Measurements from ENCODE around the gene KIF3A. TPM values are rescaled to one million over a fixed set of nuclear protein-coding genes. Genes with fewer than 3 reads are reported as not detected.

Gene KIF3A
- total and polyA plus RNA-seq, 4 donors = 0.58 to 1.2 (median 0.86) TPM

DNA sequence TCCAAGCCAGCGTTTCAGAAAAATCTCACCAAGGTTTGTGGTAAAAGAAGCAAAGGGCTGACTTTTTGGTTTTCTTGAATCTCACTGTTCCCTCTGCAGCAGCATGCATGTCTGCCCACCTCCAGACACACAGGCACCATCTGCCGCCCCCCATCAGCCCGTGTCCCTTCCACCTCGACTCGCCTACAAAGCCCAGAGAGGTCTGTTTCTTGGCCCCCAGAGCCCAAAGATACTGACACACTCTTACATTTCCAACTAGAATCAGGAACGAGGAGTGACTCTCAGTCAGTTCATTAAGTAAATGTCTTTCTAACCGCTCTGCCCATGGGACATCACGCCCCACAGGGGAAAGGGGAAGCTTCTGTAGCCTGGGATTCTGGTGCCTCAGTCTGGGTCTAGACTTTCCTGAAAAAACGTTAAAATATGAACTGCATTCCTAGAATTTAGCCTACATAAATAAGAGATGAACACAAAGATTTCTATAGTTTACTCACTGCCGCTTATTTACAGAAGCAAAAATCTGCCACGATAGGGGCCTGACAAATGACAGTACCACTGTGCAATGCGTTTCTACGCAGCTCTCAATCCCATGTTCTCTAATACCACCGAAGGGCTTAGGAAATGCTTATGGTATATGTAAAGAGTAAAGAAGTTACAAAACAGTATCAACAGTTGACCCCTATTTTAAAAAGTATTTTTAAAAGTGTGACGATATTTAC is 59.5 kb downstream of the KIF3A start:
- DNase-seq (ENCODE audit: low spot score) = no peak
- no peak overlapping the region for H3K9ac ChIP-seq (ENCODE audit: low read depth in 1 of 2, low read length in 2 of 2)
- no peaks in the 10 kb centered on the region for H3K9me3 ChIP-seq (ENCODE audit: control insufficient read depth in 4 of 4, low read length in 3 of 4)
- 89% methylated on average over 15 of the region's 15 CpGs for whole genome bisulfite sequencing
- H3K27ac ChIP-seq (ENCODE audit: low read depth in 1 of 2, low read length in 2 of 2) = no peak overlapping the region
- H3K4me3 ChIP-seq (ENCODE audit: low read depth in 1 of 3, low read length in 3 of 3) = no peak overlapping the region
- no peaks in the 10 kb centered on the region for H3K4me1 ChIP-seq (ENCODE audit: control insufficient read depth in 4 of 4, insufficient read depth in 4 of 4, low read length in 3 of 4)
- no peaks in the 10 kb centered on the region for H3K36me3 ChIP-seq (ENCODE audit: control insufficient read depth in 4 of 4, insufficient read depth in 3 of 4, low read depth in 1 of 4, low read length in 3 of 4)
- H3K27me3 ChIP-seq (ENCODE audit: control insufficient read depth in 4 of 4, insufficient read depth in 4 of 4, low read length in 3 of 4) = no peaks in the 10 kb centered on the region
- TF ChIP-seq EGR1 (IDR thresholded peaks at IDR 0.05; ENCODE audit: low read depth in 2 of 2) (no peak), FOXA1 (IDR thresholded peaks at IDR 0.05) (no peak), TAF1 (conservative IDR thresholded peaks at IDR 0.05) (no peak)
- TF ChIP-seq, protein P1, sequence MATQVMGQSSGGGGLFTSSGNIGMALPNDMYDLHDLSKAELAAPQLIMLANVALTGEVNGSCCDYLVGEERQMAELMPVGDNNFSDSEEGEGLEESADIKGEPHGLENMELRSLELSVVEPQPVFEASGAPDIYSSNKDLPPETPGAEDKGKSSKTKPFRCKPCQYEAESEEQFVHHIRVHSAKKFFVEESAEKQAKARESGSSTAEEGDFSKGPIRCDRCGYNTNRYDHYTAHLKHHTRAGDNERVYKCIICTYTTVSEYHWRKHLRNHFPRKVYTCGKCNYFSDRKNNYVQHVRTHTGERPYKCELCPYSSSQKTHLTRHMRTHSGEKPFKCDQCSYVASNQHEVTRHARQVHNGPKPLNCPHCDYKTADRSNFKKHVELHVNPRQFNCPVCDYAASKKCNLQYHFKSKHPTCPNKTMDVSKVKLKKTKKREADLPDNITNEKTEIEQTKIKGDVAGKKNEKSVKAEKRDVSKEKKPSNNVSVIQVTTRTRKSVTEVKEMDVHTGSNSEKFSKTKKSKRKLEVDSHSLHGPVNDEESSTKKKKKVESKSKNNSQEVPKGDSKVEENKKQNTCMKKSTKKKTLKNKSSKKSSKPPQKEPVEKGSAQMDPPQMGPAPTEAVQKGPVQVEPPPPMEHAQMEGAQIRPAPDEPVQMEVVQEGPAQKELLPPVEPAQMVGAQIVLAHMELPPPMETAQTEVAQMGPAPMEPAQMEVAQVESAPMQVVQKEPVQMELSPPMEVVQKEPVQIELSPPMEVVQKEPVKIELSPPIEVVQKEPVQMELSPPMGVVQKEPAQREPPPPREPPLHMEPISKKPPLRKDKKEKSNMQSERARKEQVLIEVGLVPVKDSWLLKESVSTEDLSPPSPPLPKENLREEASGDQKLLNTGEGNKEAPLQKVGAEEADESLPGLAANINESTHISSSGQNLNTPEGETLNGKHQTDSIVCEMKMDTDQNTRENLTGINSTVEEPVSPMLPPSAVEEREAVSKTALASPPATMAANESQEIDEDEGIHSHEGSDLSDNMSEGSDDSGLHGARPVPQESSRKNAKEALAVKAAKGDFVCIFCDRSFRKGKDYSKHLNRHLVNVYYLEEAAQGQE (IDR thresholded peaks at IDR 0.05) = no peak
- TF ChIP-seq, protein P2, sequence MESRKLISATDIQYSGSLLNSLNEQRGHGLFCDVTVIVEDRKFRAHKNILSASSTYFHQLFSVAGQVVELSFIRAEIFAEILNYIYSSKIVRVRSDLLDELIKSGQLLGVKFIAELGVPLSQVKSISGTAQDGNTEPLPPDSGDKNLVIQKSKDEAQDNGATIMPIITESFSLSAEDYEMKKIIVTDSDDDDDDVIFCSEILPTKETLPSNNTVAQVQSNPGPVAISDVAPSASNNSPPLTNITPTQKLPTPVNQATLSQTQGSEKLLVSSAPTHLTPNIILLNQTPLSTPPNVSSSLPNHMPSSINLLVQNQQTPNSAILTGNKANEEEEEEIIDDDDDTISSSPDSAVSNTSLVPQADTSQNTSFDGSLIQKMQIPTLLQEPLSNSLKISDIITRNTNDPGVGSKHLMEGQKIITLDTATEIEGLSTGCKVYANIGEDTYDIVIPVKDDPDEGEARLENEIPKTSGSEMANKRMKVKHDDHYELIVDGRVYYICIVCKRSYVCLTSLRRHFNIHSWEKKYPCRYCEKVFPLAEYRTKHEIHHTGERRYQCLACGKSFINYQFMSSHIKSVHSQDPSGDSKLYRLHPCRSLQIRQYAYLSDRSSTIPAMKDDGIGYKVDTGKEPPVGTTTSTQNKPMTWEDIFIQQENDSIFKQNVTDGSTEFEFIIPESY (IDR thresholded peaks at IDR 0.05) = no peak

DNA sequence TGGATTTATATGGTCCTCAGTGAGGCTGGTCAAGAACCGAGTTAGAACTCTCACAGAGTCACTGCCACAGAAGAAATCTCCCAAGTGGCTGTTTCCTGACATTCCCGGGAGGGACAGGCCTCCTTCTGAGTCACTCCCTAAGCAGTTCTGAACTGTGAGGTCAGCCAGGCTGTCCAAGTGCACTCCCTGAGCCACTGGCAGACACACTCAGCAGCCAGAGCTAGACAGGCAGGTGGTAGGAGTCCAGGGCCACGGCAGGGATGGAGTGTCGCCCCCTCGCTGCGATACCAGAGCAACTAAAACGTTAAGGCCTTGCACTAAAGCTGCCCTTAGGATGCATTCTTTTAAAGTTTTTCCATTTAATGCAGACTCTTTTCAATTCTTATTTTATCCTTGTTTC is 60.2 kb downstream of the KIF3A start:
- Histone ChIP-seq H3K4me3 (ENCODE audit: low read depth in 1 of 3, low read length in 3 of 3) (no peak overlapping the region), H3K36me3 (ENCODE audit: control insufficient read depth in 4 of 4, insufficient read depth in 3 of 4, low read depth in 1 of 4, low read length in 3 of 4) (no peaks in the 10 kb centered on the region), H3K9ac (ENCODE audit: low read depth in 1 of 2, low read length in 2 of 2) (no peak overlapping the region), H3K27me3 (ENCODE audit: control insufficient read depth in 4 of 4, insufficient read depth in 4 of 4, low read length in 3 of 4) (no peaks in the 10 kb centered on the region), H3K27ac (ENCODE audit: low read depth in 1 of 2, low read length in 2 of 2) (no peak overlapping the region), H3K4me1 (ENCODE audit: control insufficient read depth in 4 of 4, insufficient read depth in 4 of 4, low read length in 3 of 4) (no peaks in the 10 kb centered on the region), H3K9me3 (ENCODE audit: control insufficient read depth in 4 of 4, low read length in 3 of 4) (no peaks in the 10 kb centered on the region)
- 67% methylated on average over 7 of the region's 7 CpGs for WGBS
- DNase-seq (ENCODE audit: low spot score) = no peak
- no peak for TF ChIP-seq GABPA (IDR thresholded peaks at IDR 0.05 in 1 of 2, conservative IDR thresholded peaks at IDR 0.05 in 1 of 2)
- no peak for TF ChIP-seq SP1 (IDR thresholded peaks at IDR 0.05)
- TF ChIP-seq YY1 (IDR thresholded peaks at IDR 0.05) = no peak
- peak in 1 of 2 donors; percentile 25 for TF ChIP-seq JUND (IDR thresholded peaks at IDR 0.05)
- TF ChIP-seq, protein P3, sequence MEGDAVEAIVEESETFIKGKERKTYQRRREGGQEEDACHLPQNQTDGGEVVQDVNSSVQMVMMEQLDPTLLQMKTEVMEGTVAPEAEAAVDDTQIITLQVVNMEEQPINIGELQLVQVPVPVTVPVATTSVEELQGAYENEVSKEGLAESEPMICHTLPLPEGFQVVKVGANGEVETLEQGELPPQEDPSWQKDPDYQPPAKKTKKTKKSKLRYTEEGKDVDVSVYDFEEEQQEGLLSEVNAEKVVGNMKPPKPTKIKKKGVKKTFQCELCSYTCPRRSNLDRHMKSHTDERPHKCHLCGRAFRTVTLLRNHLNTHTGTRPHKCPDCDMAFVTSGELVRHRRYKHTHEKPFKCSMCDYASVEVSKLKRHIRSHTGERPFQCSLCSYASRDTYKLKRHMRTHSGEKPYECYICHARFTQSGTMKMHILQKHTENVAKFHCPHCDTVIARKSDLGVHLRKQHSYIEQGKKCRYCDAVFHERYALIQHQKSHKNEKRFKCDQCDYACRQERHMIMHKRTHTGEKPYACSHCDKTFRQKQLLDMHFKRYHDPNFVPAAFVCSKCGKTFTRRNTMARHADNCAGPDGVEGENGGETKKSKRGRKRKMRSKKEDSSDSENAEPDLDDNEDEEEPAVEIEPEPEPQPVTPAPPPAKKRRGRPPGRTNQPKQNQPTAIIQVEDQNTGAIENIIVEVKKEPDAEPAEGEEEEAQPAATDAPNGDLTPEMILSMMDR (IDR thresholded peaks at IDR 0.05; ENCODE audit: low read depth, low read length, missing input control) = no peak
- no peak for TF ChIP-seq HNF4G (IDR thresholded peaks at IDR 0.05)

All from liver (tissue), 9 donors.